Measurements from ENCODE around the gene GSX1.
"Not testable (repeated sequence)": the region's sequence is repeated elsewhere in the genome, so short reads cannot be mapped to it uniquely, and the experiment has no call there.

Gene GSX1

GRCh38 chr13:27794921-27795717 lies 2.8 kb downstream of the GSX1 start:
- no peak for DNase-seq (ENCODE audit: low spot score)

- no peak for DNase-seq (ENCODE audit: low spot score)
These were observed 3.4 kb downstream of the GSX1 start for GRCh38 chr13:27795718-27796019.

GRCh38 chr13:27796544-27797227 lies 4.4 kb downstream of the GSX1 start:
- no peak for DNase-seq (ENCODE audit: low spot score)

GRCh38 chr13:27797228-27797624 lies 4.9 kb downstream of the GSX1 start:
- peak; percentile 32 for DNase-seq (ENCODE audit: low spot score)

GRCh38 chr13:27806744-27807387 lies 14.6 kb downstream of the GSX1 start:
- DNase-seq (ENCODE audit: low spot score): no peak

GRCh38 chr13:27808851-27809550 lies 16.7 kb downstream of the GSX1 start:
- no peak for DNase-seq (ENCODE audit: low spot score)

- DNase-seq (ENCODE audit: low spot score): no peak
These were observed 17.7 kb downstream of the GSX1 start for GRCh38 chr13:27810009-27810408.

- DNase-seq (ENCODE audit: low spot score): no peak
These were observed 18.2 kb downstream of the GSX1 start for GRCh38 chr13:27810461-27810860.

GRCh38 chr13:27813826-27814225 lies 21.5 kb downstream of the GSX1 start:
- no peak for DNase-seq (ENCODE audit: low spot score)

- not testable (repeated sequence) for DNase-seq (ENCODE audit: low spot score)
These were observed 25.5 kb downstream of the GSX1 start for GRCh38 chr13:27817832-27818231.

- DNase-seq (ENCODE audit: low spot score): no peak
These were observed 28.5 kb downstream of the GSX1 start for GRCh38 chr13:27820524-27821482.

GRCh38 chr13:27821566-27821965 lies 29.3 kb downstream of the GSX1 start:
- no peak for DNase-seq (ENCODE audit: low spot score)

- DNase-seq (ENCODE audit: low spot score): no peak
These were observed 30.1 kb downstream of the GSX1 start for GRCh38 chr13:27822258-27822872.

- DNase-seq (ENCODE audit: low spot score): no peak
These were observed 30.6 kb downstream of the GSX1 start for GRCh38 chr13:27822873-27823311.

GRCh38 chr13:27824121-27824520 lies 31.8 kb downstream of the GSX1 start:
- no peak for DNase-seq (ENCODE audit: low spot score)

GRCh38 chr13:27825072-27825471 lies 32.8 kb downstream of the GSX1 start:
- DNase-seq (ENCODE audit: low spot score): no peak

- DNase-seq (ENCODE audit: low spot score): peak; percentile 86
These were observed 34.4 kb downstream of the GSX1 start for GRCh38 chr13:27826379-27827353.

- DNase-seq (ENCODE audit: low spot score): no peak
These were observed 35.4 kb downstream of the GSX1 start for GRCh38 chr13:27827646-27828045.

- peak; percentile 76 for DNase-seq (ENCODE audit: low spot score)
These were observed 37.7 kb downstream of the GSX1 start for GRCh38 chr13:27830010-27830409.

GRCh38 chr13:27833206-27833605 lies 40.9 kb downstream of the GSX1 start:
- DNase-seq (ENCODE audit: low spot score): no peak

Data from HuH-7 (cell line).